ENCODE measurements around the gene SSR1. TPM values are rescaled to one million over a fixed set of nuclear protein-coding genes. Genes with fewer than 3 reads are reported as not detected.

The SSR1 gene
- total and polyA plus RNA-seq, 2 experiments from 2014 or later, result 65.3 to 70.2 TPM

- no peak for TF ChIP-seq ETS1 (IDR thresholded peaks at IDR 0.05)
- no peak for TF ChIP-seq ZNF114 (CRISPR knock-in tag; IDR thresholded peaks at IDR 0.05)
- no peak for TF ChIP-seq CTCF (conservative IDR thresholded peaks at IDR 0.05; ENCODE audit: low read depth in 2 of 2)
- TF ChIP-seq JUNB (IDR thresholded peaks at IDR 0.05; ENCODE audit: unreplicated experiment), result no peak
- TF ChIP-seq NANOG (IDR thresholded peaks at IDR 0.05; ENCODE audit: borderline replicate concordance), result no peak
- no peak for TF ChIP-seq ZNF331 (CRISPR knock-in tag; IDR thresholded peaks at IDR 0.05; ENCODE audit: low read depth)
- no peak for TF ChIP-seq EZH2 (IDR thresholded peaks at IDR 0.05; ENCODE audit: low read depth, unreplicated experiment)
These were observed 70.2 kb downstream of the SSR1 start (continued) for GRCh38 chr6:7242835-7243178.

- Histone ChIP-seq H3K36me3 (ENCODE audit: insufficient read depth) (no peaks in the 10 kb centered on the region), H3K27ac (ENCODE audit: low read depth) (peak overlapping the region; percentile 81), H3F3A (replicated peaks; ENCODE audit: low read depth) (no peaks in the 10 kb centered on the region), H3K79me2 (replicated peaks; ENCODE audit: insufficient read depth) (no peaks in the 10 kb centered on the region), H3K9me2 (ENCODE audit: insufficient read depth) (no peaks in the 10 kb centered on the region), H4K20me1 (replicated peaks; ENCODE audit: insufficient read depth) (no peaks in the 10 kb centered on the region), H3K4me1 (ENCODE audit: insufficient read depth) (peaks cover 28% of the 10 kb centered on the region), H3K4me3 (no peak overlapping the region), H2AFZ (no peak overlapping the region), H3K27me3 (ENCODE audit: insufficient read depth) (no peaks in the 10 kb centered on the region), H3K4me2 (peak overlapping the region; percentile 37)
- H3K9me3 Mint-ChIP-seq, result no peaks in the 10 kb centered on the region
- peaks cover 12% of the 10 kb centered on the region for H3K36me3 Mint-ChIP-seq (ENCODE audit: low read depth)
- ATAC-seq (no peak), DNase-seq (ENCODE audit: low spot score) (no peak)
- H3K27me3 Mint-ChIP-seq (ENCODE audit: insufficient read depth, low read depth, poor library complexity), result peaks cover 7% of the 10 kb centered on the region
- peak overlapping the region; percentile 35 for H3K4me3 Mint-ChIP-seq
- H3K27ac Mint-ChIP-seq, result peak overlapping the region; percentile 91
- peaks cover 38% of the 10 kb centered on the region for H3K4me1 Mint-ChIP-seq
- TF ChIP-seq ZNF462 (CRISPR knock-in tag; IDR thresholded peaks at IDR 0.05), result no peak
- TF ChIP-seq STAT1 (IDR thresholded peaks at IDR 0.05; ENCODE audit: unreplicated experiment), result no peak
- TF ChIP-seq ZNF114 (CRISPR knock-in tag; IDR thresholded peaks at IDR 0.05), result no peak
- no peak for TF ChIP-seq ETS1 (IDR thresholded peaks at IDR 0.05)
- no peak for TF ChIP-seq ZNF331 (CRISPR knock-in tag; IDR thresholded peaks at IDR 0.05; ENCODE audit: low read depth)
- no peak for TF ChIP-seq POLR2AphosphoS5 (IDR thresholded peaks at IDR 0.05; ENCODE audit: low read depth)
- no peak for TF ChIP-seq CREB1 (CRISPR knock-in tag; IDR thresholded peaks at IDR 0.05; ENCODE audit: low read depth)
- no peak for TF ChIP-seq CTCF (conservative IDR thresholded peaks at IDR 0.05; ENCODE audit: low read depth in 2 of 2)
These were observed 71.0 kb downstream of the SSR1 start for GRCh38 chr6:7241709-7242645.
